ENCODE results near the gene ZNF77.
A peak's percentile ranks its signal among the peaks of the same experiment; 100 is the strongest.
"Not testable (repeated sequence)": the region's sequence is repeated elsewhere in the genome, so short reads cannot be mapped to it uniquely, and the experiment has no call there.

The ZNF77 gene

GRCh38 chr19:2944775-2945574 lies at the start of gene ZNF77:
TSS of gene ZNF77 (minus strand) at chr19:2944971. CDS start at chr19:2944840, 131 bp downstream.
- DNase-seq (ENCODE audit: low read depth in 2 of 2) = peak; percentile 95 to 99

DNA sequence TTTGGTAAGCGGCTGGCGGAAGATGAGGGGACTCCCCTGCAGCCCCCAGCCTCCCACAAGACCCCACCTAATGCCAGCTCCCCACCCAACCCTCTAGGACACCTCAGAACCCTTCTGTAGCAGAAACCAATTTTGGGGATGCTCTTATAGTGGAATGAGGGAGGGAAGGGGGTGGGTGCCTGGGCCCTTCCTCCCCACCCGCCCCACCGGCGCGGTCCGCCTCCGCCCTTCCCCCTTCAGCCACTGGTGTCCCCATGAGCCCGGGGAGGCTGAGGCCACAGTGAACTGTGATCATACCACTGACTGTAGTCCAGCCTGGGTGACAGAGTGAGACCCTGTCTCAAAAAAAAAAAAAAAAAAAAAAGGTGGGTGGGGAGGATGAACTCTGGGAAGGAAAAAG lies 48.8 kb upstream of the ZNF77 start:
- no peak for DNase-seq (ENCODE audit: low read depth in 2 of 2)

GRCh38 chr19:2992958-2993357 lies 48.2 kb upstream of the ZNF77 start:
- no peak for DNase-seq (ENCODE audit: low read depth in 2 of 2)

DNA sequence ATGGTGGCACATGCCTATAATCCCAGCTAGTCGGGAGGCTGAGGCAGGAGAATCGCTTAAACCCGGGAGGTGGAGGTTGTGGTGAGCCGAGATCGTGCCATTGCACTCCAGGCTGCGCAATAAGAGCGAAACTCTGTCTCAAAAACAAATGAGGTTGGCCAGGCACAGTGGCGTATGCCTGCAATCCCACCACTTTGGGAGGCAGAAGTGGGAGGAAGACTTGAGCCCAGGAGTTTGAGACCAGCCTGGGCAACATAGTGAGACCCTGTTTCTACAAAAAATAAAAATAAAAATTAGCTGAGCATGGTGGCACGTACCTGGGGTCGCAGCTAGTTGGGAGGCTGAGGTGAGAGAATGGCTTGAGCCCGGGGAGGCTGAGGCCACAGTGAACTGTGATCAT lies 47.6 kb upstream of the ZNF77 start:
- not testable (repeated sequence) for DNase-seq (ENCODE audit: low read depth in 2 of 2)

GRCh38 chr19:2989236-2989946 lies 44.6 kb upstream of the ZNF77 start:
- no peak for DNase-seq (ENCODE audit: low read depth in 2 of 2)

DNA sequence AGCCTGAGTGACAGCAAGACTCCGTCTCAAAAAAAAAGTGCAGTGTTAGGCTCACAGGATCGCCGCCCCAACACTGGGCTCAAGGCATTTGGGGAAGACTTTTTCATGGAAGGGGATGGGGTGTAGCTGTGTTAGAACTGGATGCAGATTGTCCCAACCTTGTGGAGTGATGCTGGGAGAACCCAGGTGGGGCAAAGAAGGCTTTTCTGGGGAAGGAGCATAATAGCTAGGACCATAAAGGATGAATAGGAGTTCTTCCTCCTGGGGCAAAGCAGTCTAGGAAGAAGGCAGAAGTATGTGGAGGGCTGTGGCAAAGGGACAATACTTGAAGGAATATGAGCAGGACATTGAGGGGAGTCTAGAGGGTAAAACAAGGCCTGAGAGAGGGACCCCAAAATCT lies 43.8 kb upstream of the ZNF77 start:
- no peak for DNase-seq (ENCODE audit: low read depth in 2 of 2)

- no peak for DNase-seq (ENCODE audit: low read depth in 2 of 2)
Observed at GRCh38 chr19:2987797-2988196, 43.0 kb upstream of the ZNF77 start.

DNA sequence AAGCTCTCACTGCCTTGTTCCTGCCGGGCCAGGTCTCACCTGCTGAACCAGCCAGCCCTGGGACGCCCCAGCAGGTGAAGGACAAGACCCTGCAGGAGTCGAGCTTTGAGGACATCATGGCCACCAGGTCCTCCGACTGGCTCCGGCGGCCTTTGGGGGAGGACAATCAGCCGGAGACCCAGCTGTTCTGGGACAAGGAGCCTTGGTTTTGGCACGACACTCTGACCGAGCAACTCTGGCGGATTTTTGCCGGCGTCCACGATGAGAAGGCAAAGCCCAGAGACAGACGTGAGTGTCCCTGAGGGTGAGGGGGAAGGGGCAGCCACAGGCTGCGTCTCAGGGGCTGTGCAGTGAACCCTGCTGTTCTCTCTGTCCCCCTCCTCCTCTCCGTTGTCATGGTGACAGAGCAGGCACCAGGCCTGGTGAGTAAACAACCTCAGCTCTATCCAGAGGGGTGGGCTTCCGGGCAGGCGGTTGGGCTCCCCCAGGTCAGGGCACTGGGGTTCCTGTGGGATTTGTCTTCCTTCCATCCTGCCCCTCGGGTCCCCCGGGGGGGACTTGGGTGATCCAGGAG lies 42.3 kb upstream of the ZNF77 start:
- no peak for DNase-seq (ENCODE audit: low read depth in 2 of 2)

DNA sequence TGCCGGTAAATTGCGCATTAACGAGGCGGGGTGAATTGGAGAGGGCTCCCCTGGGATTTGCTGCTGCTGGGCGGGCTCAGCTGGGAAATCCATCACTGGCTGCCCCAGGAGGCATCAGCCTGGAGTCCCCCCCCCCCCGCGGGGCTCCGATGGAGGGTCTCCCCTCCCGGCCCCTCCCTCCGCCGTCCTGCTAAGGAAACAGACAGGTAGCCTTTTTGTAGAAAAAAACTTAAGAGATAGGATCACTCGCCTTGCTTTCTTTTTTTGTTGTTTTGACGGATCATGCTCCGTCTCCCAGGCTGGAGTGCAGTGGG lies 39.4 kb upstream of the ZNF77 start:
- DNase-seq (ENCODE audit: low read depth in 2 of 2) = no peak

GRCh38 chr19:2983351-2984214 lies 38.8 kb upstream of the ZNF77 start:
- no peak for DNase-seq (ENCODE audit: low read depth in 2 of 2)

DNA sequence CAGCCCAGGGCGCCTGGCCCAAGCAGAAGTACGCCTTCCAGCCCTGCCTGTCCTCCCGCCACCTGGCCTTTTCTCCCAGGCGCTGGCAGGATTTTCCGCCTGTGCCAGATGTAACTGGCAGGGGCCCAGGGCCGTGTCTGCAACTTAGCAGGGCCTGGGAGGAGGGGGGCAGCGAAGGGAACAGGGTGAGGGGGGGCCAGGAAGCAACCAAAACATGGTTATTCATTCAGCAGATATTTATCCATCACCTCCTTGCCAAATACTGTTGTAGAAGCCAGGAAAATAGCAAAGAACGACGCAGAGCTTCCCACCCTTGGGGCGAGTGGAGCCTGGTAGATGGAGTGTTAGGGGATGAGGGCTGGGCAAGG lies 38.2 kb upstream of the ZNF77 start:
- no peak for DNase-seq (ENCODE audit: low read depth in 2 of 2)

DNA sequence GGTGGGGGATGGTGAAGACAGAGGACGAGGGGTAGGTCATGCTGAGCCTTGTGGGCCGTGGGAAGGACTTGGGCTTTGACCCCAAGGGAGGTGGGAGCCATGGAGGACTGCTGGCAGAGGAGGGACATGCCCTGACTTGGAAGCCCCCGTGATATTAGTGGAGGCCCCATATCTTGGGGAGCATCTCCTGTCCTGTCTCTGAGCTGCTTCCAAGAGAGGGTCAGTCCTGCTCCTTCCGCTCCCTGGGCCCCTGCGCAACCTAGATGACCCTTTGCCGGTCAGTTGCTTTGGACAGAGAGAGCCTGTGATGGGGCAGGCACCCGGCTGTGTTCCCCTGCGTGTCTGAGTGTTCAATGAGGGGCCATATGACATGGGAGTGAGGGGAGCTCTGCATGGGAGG lies 37.8 kb upstream of the ZNF77 start:
- no peak for DNase-seq (ENCODE audit: low read depth in 2 of 2)

DNA sequence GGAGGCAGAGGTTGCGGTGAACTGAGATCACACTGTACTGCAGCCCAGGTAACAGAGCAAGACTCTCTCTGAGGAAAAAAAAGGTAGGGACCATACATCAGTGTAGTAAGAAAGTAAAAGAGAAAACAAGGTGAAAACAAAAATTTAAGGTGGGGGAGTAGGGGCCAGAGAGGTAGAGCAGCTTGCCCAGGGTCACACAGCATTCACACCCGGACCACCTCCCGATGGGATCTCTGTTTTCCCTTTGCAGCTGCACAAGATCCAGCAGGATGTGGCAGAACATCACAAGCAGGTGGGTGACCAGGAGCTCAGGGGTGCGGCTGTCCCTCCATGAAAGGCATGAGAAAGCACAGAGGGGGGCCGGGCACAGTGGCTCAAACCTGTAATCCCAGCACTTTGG lies 37.1 kb upstream of the ZNF77 start:
- no peak for DNase-seq (ENCODE audit: low read depth in 2 of 2)

GRCh38 chr19:2978772-2979171 lies 34.0 kb upstream of the ZNF77 start:
- no peak for DNase-seq (ENCODE audit: low read depth in 2 of 2)

GRCh38 chr19:2978166-2978767 lies 33.5 kb upstream of the ZNF77 start:
- no peak for DNase-seq (ENCODE audit: low read depth in 2 of 2)

DNA sequence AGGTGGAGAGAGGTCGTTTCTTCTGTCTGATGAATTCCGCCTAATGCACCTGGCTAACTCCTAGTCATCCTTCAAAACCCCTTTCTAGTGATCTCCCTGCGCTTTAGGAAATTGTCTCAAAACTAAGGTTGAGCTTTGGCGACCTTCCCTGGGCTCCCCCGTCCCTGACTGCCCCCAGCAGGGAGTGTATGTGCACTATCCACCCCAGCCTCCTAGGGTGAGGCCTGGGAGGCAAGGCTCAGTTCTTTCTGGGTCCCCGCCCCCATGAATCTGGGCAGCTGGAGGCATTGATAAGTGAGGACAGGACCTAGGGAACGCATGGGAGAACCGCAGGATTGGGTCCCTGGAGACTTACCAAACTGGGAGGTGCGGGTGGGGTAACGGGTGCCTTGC lies 33.0 kb upstream of the ZNF77 start:
- no peak for DNase-seq (ENCODE audit: low read depth in 2 of 2)

GRCh38 chr19:2977001-2977745 lies 32.4 kb upstream of the ZNF77 start, which contains the start of gene TLE6:
TSS of gene TLE6 (plus strand) at chr19:2977564. CDS start at chr19:2978234, 670 bp downstream.
- DNase-seq (ENCODE audit: low read depth in 2 of 2) = peak; percentile 85 to 88

DNA sequence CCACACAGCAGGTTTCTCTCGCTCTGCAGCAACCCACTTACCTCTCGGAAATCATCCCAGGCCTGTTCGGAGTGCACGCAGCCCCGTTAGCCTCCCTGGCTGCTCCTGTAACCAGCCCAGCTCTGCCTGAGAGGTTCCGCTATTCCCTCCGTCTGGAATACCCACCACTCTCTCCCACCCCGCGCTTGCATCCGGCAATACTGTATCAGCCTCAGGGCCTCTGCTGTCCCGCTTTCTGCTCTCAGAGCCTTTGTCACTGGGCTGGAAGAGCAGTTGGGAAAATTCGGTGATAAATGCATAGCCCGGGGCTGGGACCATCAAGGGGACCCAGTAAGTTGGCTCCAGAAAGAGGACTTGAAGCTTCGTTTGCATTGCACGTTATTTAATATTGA lies 31.8 kb upstream of the ZNF77 start:
- DNase-seq (ENCODE audit: low read depth in 2 of 2) = no peak

DNA sequence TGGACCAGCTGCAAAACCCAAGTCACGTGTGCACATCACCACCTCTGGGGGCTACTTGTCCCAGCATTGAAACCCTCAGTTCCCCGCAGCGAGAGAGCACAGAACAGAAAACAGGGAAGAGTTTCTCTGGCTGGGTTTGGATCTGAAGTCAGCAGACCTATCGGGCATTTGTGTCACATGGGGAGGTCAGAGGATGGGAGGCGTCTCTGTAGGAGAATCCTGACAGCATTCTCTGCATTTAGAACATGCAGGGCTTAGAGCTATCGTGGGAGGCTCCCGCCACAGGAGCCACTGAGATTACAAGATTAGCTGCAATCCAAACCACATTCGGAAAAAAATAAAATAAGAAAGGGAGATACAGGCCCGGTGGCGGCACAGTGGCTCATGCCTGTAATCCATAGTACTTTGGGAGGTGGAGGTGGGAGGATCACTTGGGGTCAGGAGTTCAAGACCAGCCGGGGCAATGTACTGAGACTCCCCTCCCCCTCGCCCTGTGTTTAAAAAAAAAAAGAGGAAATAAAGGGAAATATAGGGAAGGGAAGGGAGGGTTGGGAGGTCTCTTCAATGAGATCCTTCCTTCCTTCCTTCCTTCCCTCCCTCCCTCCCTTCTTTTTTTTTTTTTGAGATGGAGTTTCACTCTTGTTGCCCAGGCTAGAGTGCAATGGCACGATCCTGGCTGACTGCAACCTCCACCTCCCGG lies 29.7 kb upstream of the ZNF77 start:
- DNase-seq (ENCODE audit: low read depth in 2 of 2) = no peak

DNA sequence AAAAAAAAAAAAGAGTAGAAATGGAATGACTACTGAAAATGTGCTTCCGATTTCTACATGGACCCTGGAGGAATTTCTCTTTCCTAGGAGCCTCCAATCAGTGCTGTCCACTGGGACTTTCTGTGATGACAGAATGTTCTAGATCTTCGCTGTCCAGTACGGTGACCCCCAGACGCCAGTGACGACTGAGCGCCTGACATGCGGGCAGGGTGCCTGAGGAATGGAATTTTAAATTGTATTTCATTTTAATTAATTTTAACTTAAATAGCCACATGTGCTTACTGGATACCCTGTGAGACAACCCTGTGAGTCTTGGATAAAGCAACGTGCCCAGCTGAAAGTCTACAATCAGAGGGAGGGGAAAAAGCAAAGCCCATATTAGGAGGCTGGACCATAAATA lies 28.5 kb upstream of the ZNF77 start:
- DNase-seq (ENCODE audit: low read depth in 2 of 2) = no peak
